ENCODE results near the gene CAPZA2. TPM values are rescaled to one million over a fixed set of nuclear protein-coding genes. Genes with fewer than 3 reads are reported as not detected.
A peak's percentile ranks its signal among the peaks of the same experiment; 100 is the strongest.
"Not testable (repeated sequence)": the region's sequence is repeated elsewhere in the genome, so short reads cannot be mapped to it uniquely, and the experiment has no call there.

CAPZA2 gene
- total and polyA plus RNA-seq, 2 experiments from 2014 or later: 201 to 301 TPM

DNA sequence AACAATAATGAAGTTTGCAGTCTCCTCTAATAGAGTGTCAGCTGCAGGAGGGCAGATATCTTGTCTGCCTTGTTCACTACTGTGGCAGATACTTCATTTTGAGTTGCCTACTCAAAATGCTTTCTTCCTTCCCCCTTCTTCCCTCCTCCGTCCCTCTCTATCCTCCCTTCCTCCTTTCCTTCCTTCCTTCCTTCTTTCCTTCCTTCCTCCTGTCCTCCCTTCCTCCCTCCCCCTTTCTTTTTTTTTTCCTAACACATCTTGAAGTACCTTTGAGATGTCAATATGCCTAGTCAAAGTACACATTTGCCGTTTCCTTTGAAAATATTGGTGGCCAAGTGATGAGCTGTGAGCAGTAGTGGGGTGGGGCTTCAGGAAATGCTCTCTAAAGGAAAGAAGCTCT is 72.2 kb downstream of the CAPZA2 start:
- Histone ChIP-seq H3K9me2 (ENCODE audit: insufficient read depth) (no peaks in the 10 kb centered on the region), H4K20me1 (ENCODE audit: insufficient read depth) (no peaks in the 10 kb centered on the region), H3K4me1 (ENCODE audit: insufficient read depth) (0 out of 2 replicates have a peak, but pooled peaks cover 2% of the 10 kb centered on the region), H3K27me3 (replicated peaks; ENCODE audit: insufficient read depth) (no peaks in the 10 kb centered on the region), H3K36me3 (ENCODE audit: low read depth) (no peaks in the 10 kb centered on the region), H3K9me3 (ENCODE audit: low read depth) (no peaks in the 10 kb centered on the region), H3K9ac (no peak overlapping the region), H3K27ac (no peak overlapping the region), H2AFZ (no peak overlapping the region), H3K4me3 (no peak overlapping the region), H3K79me2 (ENCODE audit: insufficient read depth) (no peaks in the 10 kb centered on the region), H3K4me2 (ENCODE audit: unreplicated experiment) (no peak overlapping the region), H3F3A (ENCODE audit: insufficient read depth) (no peaks in the 10 kb centered on the region)
- TF ChIP-seq EZH2phosphoT487 (IDR thresholded peaks at IDR 0.05; ENCODE audit: insufficient read depth, low read depth) (no peak), EZH2 (IDR thresholded peaks at IDR 0.05; ENCODE audit: insufficient read depth, poor library complexity, severe bottlenecking) (no peak)
- in situ Hi-C loops (cut with MboI): no loop called here
- 84 to 95% methylated on average over 2 of the region's 2 CpGs for WGBS, 2 experiments (ENCODE audit: low coverage in 1 of 2, low lambda C conversion rate in 2 of 2, missing lambda C conversion rate in 2 of 2)
- no peak for DNase-seq

DNA sequence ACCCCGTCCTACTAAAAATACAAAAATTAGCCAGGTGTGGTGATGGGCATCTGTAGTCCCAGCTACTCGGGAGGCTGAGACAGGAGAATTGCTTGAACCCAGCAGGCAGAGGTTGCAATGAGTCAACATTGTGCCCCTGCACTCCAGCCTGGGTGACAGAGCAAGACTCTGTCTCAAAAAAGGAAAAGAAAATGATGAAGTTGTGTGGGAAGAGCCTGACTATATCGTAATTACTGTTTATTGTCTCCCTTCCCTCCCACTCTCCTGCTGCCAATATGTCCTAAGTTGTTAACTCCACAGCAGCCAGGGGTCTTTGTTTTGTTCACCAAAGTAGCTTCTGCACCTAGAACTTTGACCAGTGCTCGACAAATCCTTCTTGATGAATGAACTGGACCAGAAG is 74.5 kb downstream of the CAPZA2 start:
- in situ Hi-C loops (cut with MboI); DNase-seq: not testable (repeated sequence)

DNA sequence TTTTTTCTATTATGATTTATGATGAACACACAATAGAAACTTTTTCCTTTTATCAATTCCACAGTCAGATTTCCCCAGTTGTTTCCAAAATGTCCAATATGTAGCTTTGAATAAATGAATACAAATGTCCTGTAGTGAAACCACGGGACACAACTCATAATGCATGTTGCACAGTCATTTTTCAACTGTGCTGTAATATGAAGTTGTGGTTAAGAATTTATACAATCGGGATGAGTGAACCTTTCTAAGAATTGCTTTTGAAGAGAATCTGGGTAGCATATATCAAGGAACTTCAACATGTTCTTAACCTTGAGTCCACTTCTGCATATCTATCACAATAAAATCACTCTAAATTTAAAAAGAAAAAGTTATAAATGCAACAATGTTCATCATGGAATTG is 76.3 kb downstream of the CAPZA2 start:
- Histone ChIP-seq H3K9me2 (ENCODE audit: insufficient read depth) (no peaks in the 10 kb centered on the region), H3K9me3 (ENCODE audit: low read depth) (no peaks in the 10 kb centered on the region), H3K4me2 (ENCODE audit: unreplicated experiment) (no peak overlapping the region), H3K27ac (no peak overlapping the region), H3K27me3 (replicated peaks; ENCODE audit: insufficient read depth) (no peaks in the 10 kb centered on the region), H3K36me3 (ENCODE audit: low read depth) (no peaks in the 10 kb centered on the region), H3F3A (ENCODE audit: insufficient read depth) (no peaks in the 10 kb centered on the region), H4K20me1 (ENCODE audit: insufficient read depth) (no peaks in the 10 kb centered on the region), H3K79me2 (ENCODE audit: insufficient read depth) (no peaks in the 10 kb centered on the region), H2AFZ (no peak overlapping the region), H3K4me1 (ENCODE audit: insufficient read depth) (no peaks in the 10 kb centered on the region), H3K9ac (no peak overlapping the region), H3K4me3 (no peak overlapping the region)
- in situ Hi-C loops (cut with MboI): no loop called here
- WGBS, 2 experiments (ENCODE audit: low coverage in 1 of 2, low lambda C conversion rate in 2 of 2, missing lambda C conversion rate in 2 of 2): 71 to 77% methylated on average over 2 of the region's 2 CpGs
- DNase-seq: no peak
- no peak for TF ChIP-seq EZH2 (IDR thresholded peaks at IDR 0.05; ENCODE audit: insufficient read depth, poor library complexity, severe bottlenecking)
- TF ChIP-seq EZH2phosphoT487 (IDR thresholded peaks at IDR 0.05; ENCODE audit: insufficient read depth, low read depth): no peak

More for the DNA sequence above, 74.5 kb downstream of the CAPZA2 start:
- not testable (repeated sequence) for H3K9me3 ChIP-seq (ENCODE audit: low read depth); H3K79me2 ChIP-seq (ENCODE audit: insufficient read depth); H3K4me2 ChIP-seq (ENCODE audit: unreplicated experiment); H3K4me1 ChIP-seq (ENCODE audit: insufficient read depth); H3K9me2 ChIP-seq (ENCODE audit: insufficient read depth); H3K9ac ChIP-seq; H2AFZ ChIP-seq; H3K27me3 ChIP-seq (replicated peaks; ENCODE audit: insufficient read depth); H3K4me3 ChIP-seq; H4K20me1 ChIP-seq (ENCODE audit: insufficient read depth); H3F3A ChIP-seq (ENCODE audit: insufficient read depth); H3K27ac ChIP-seq; H3K36me3 ChIP-seq (ENCODE audit: low read depth)
- WGBS, 2 experiments (ENCODE audit: low coverage in 1 of 2, low lambda C conversion rate in 2 of 2, missing lambda C conversion rate in 2 of 2): 51 to 59% methylated on average over 4 of the region's 4 CpGs

DNA sequence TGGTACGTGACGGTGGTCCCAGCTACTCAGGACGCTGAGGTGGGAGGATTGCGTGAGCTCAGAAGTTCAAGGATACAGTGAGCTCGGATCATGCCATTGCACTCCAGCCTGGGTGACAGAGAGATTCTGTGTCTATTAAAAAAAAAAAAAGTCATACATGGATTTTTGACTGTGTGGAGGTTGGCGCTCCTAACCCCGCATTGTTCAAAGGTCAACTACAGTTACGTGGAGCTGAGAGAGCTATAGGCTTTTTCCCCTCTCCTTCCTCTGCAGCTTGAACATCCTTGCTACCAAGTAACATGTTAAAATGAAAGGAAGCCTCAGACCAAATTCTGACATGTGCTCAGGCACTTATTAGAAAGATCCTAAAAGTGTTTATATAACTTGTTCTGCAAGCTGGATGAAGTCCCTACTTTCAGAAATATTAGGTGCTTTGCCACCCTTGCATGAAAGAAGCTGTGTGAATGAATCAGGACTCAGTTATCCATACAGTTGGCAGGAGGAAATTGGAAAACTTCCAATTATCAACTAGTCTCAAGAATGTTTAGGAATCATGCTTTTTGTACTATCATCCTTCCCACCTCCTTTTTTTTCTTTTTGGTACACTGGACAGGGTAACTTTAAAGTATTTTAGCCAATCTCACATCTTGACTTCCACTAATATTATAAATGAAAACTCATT is 78.4 kb downstream of the CAPZA2 start:
- no peaks in the 10 kb centered on the region for H3K9me2 ChIP-seq (ENCODE audit: insufficient read depth)
- no peak overlapping the region for H2AFZ ChIP-seq
- in situ Hi-C loops (cut with MboI): no loop called here
- H3K79me2 ChIP-seq (ENCODE audit: insufficient read depth): no peaks in the 10 kb centered on the region
- no peak overlapping the region for H3K4me3 ChIP-seq
- H3K4me1 ChIP-seq (ENCODE audit: insufficient read depth): no peaks in the 10 kb centered on the region
- H4K20me1 ChIP-seq (ENCODE audit: insufficient read depth): no peaks in the 10 kb centered on the region
- WGBS, 2 experiments (ENCODE audit: low coverage in 1 of 2, low lambda C conversion rate in 2 of 2, missing lambda C conversion rate in 2 of 2): 78 to 81% methylated on average over 8 of the region's 8 CpGs
- DNase-seq: peak; percentile 14
- no peaks in the 10 kb centered on the region for H3F3A ChIP-seq (ENCODE audit: insufficient read depth)
- H3K9ac ChIP-seq: no peak overlapping the region
- H3K27me3 ChIP-seq (replicated peaks; ENCODE audit: insufficient read depth): no peaks in the 10 kb centered on the region
- H3K36me3 ChIP-seq (ENCODE audit: low read depth): no peaks in the 10 kb centered on the region
- no peaks in the 10 kb centered on the region for H3K9me3 ChIP-seq (ENCODE audit: low read depth)
- no peak for TF ChIP-seq EZH2phosphoT487 (IDR thresholded peaks at IDR 0.05; ENCODE audit: insufficient read depth, low read depth)
- no peak overlapping the region for H3K4me2 ChIP-seq (ENCODE audit: unreplicated experiment)
- no peak overlapping the region for H3K27ac ChIP-seq

DNA sequence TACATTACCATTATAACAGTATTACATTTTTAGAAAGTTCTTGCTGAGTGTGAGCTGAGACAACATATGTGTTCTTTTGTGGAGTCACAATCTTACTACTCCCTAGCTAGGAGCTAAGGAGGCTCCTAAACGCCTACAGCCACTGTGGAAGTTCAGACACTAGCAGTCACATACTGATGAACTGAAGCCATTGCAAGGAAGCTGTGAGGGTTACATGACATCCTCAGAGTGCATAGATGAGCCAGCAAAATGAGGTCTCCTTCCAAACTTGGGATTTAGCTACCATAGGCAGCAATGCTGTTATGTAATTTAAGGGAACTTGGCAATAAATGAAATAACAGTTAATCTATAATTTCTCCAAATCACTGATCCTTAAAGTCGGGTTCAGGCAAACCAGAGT is 80.1 kb downstream of the CAPZA2 start:
- H3K79me2 ChIP-seq (ENCODE audit: insufficient read depth): no peaks in the 10 kb centered on the region
- H3K9me3 ChIP-seq (ENCODE audit: low read depth): no peaks in the 10 kb centered on the region
- no peak for DNase-seq
- no peaks in the 10 kb centered on the region for H3K36me3 ChIP-seq (ENCODE audit: low read depth)
- H4K20me1 ChIP-seq (ENCODE audit: insufficient read depth): no peaks in the 10 kb centered on the region
- in situ Hi-C loops (cut with MboI): no loop called here
- WGBS, 2 experiments (ENCODE audit: low coverage in 1 of 2, low lambda C conversion rate in 2 of 2, missing lambda C conversion rate in 2 of 2): 75 to 77% methylated on average over 2 of the region's 2 CpGs
- no peaks in the 10 kb centered on the region for H3K9me2 ChIP-seq (ENCODE audit: insufficient read depth)
- no peaks in the 10 kb centered on the region for H3K4me1 ChIP-seq (ENCODE audit: insufficient read depth)
- TF ChIP-seq EZH2phosphoT487 (IDR thresholded peaks at IDR 0.05; ENCODE audit: insufficient read depth, low read depth): no peak
- TF ChIP-seq EZH2 (IDR thresholded peaks at IDR 0.05; ENCODE audit: insufficient read depth, poor library complexity, severe bottlenecking): no peak
- H3F3A ChIP-seq (ENCODE audit: insufficient read depth): no peaks in the 10 kb centered on the region
- H3K9ac ChIP-seq: no peak overlapping the region
- H3K27me3 ChIP-seq (replicated peaks; ENCODE audit: insufficient read depth): no peaks in the 10 kb centered on the region
- H3K4me2 ChIP-seq (ENCODE audit: unreplicated experiment): no peak overlapping the region
- H2AFZ ChIP-seq: no peak overlapping the region
- H3K27ac ChIP-seq: no peak overlapping the region
- no peak overlapping the region for H3K4me3 ChIP-seq
